Peyer's patch (tissue), 4 donors: ENCODE results near the gene PPP1R12B.

Source experiments
- POLR2A ChIP-seq, 2 donors: fragments of 450-650 bp; IDR thresholded peaks; one replicate each; pipeline ENCODE4 v1.5.1; 2017; ENCODE audit warnings: antibody characterized with exemption in 2 of 2, mild to moderate bottlenecking in 2 of 2, moderate library complexity in 2 of 2
- TF ChIP-seq, protein P1 (sequence below), 6 experiments: fragments of 450-650 bp in 4 of 6; fragments of 200-600 bp in 2 of 6; sonication (generic) in 1 of 6; IDR thresholded peaks; one replicate each; pipeline ENCODE4 v1.5.1; 2017 to 2019; ENCODE audit warnings: antibody characterized with exemption in 6 of 6, mild to moderate bottlenecking in 3 of 6, moderate library complexity in 1 of 6

DNA sequence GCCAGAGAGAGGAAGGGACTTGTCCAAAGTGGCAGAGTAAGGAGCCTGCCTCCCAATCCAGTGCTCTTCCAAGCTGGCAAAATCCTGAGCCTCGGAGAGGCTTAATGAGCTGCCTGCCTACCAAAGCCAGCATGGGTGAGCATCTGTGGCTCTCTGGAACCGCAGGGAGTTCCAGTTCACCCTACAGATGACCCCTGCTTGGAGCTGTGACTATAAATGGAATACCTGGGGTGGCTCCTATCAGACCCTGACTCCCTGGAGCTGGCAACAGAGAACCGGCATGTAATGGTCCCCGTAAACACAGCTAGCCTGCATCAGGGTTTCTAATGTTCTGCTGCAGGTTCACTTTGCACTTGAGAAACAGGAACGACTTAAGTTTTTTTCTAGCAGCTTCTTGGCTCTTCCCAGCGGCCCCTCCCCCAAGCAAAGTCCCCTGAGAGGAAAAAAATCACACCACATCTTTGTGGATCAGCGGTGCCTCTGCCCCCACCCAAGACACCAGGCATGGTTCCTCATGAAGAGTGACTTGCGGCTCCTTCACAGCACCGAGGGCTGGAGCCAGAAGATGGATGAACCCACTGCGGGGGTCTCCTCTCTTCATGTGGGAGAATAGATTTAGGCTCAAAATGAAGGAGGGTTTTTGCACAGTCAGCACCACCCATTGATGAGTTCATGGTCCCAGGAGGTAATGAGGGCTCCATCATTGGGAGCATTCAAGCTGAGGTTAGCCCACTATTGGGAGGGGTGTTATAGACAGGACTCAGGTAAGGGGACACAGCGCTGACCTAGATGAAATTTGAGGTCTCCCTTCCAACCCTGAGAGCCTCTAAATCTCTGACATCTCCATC lies 282.8 kb downstream of the PPP1R12B start:
- TF ChIP-seq, protein P1, sequence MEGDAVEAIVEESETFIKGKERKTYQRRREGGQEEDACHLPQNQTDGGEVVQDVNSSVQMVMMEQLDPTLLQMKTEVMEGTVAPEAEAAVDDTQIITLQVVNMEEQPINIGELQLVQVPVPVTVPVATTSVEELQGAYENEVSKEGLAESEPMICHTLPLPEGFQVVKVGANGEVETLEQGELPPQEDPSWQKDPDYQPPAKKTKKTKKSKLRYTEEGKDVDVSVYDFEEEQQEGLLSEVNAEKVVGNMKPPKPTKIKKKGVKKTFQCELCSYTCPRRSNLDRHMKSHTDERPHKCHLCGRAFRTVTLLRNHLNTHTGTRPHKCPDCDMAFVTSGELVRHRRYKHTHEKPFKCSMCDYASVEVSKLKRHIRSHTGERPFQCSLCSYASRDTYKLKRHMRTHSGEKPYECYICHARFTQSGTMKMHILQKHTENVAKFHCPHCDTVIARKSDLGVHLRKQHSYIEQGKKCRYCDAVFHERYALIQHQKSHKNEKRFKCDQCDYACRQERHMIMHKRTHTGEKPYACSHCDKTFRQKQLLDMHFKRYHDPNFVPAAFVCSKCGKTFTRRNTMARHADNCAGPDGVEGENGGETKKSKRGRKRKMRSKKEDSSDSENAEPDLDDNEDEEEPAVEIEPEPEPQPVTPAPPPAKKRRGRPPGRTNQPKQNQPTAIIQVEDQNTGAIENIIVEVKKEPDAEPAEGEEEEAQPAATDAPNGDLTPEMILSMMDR (IDR thresholded peaks at IDR 0.05): no peak
- no peak for TF ChIP-seq POLR2A (IDR thresholded peaks at IDR 0.05)
